HL-60 (cell line): ENCODE results near the gene PGGHG.

Experiments
- GABPA ChIP-seq: IDR thresholded peaks from 2 replicates; pipeline ENCODE4 v1.6.1; 2012; ENCODE audit warnings: low read depth
- POLR2AphosphoS5 ChIP-seq: IDR thresholded peaks from 2 replicates; pipeline ENCODE4 v1.6.1; 2012; ENCODE audit warnings: low read depth
- SPI1 ChIP-seq: IDR thresholded peaks from 2 replicates; pipeline ENCODE4 v1.6.1; 2012; ENCODE audit warnings: low read depth, mild to moderate bottlenecking, borderline replicate concordance
- TF ChIP-seq, protein P1 (sequence below): IDR thresholded peaks from 2 replicates; pipeline ENCODE4 v1.6.1; 2012; ENCODE audit warnings: low read depth; ENCODE audit not compliant: insufficient replicate concordance
- TF ChIP-seq, protein P2 (sequence below): IDR thresholded peaks from one replicate; pipeline ENCODE4 v1.5.1; 2011; ENCODE audit warnings: low read length, control low read depth, inconsistent platforms; ENCODE audit not compliant: insufficient read depth

DNA sequence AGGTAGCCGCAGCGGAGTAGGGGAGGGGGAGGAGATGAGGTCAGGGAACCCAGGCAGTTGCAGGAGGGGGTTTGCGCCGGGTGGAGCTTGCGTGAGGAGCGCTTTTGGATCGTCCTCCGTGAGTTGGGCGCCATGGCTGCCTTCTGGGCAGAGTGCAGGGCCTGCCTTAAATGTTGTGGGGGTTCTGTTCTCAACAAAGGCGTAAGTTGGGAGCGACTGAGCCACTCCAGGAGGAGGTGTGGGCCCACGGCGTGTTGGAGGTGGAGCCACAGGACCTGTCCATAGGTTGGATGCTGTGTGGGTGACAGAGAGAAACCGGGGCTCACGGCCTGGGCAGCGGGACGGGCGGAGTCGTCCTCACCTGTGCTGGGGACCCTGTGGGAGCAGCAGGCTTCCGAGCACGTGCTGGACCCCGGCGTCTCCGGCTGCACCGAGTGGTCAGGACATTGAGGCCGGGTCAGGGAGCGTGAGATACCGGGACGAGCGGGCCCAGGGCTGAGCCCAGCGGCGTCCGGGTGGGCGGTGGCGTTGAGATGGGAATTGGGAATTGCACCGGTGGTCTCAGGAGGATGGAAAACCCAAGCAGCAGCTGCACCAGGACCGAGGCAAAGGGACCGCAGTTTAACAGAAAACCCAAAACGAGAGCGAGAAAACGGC, 977 bp upstream of the PGGHG start:
- TF ChIP-seq, protein P1, sequence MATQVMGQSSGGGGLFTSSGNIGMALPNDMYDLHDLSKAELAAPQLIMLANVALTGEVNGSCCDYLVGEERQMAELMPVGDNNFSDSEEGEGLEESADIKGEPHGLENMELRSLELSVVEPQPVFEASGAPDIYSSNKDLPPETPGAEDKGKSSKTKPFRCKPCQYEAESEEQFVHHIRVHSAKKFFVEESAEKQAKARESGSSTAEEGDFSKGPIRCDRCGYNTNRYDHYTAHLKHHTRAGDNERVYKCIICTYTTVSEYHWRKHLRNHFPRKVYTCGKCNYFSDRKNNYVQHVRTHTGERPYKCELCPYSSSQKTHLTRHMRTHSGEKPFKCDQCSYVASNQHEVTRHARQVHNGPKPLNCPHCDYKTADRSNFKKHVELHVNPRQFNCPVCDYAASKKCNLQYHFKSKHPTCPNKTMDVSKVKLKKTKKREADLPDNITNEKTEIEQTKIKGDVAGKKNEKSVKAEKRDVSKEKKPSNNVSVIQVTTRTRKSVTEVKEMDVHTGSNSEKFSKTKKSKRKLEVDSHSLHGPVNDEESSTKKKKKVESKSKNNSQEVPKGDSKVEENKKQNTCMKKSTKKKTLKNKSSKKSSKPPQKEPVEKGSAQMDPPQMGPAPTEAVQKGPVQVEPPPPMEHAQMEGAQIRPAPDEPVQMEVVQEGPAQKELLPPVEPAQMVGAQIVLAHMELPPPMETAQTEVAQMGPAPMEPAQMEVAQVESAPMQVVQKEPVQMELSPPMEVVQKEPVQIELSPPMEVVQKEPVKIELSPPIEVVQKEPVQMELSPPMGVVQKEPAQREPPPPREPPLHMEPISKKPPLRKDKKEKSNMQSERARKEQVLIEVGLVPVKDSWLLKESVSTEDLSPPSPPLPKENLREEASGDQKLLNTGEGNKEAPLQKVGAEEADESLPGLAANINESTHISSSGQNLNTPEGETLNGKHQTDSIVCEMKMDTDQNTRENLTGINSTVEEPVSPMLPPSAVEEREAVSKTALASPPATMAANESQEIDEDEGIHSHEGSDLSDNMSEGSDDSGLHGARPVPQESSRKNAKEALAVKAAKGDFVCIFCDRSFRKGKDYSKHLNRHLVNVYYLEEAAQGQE = no peak
- TF ChIP-seq, protein P2, sequence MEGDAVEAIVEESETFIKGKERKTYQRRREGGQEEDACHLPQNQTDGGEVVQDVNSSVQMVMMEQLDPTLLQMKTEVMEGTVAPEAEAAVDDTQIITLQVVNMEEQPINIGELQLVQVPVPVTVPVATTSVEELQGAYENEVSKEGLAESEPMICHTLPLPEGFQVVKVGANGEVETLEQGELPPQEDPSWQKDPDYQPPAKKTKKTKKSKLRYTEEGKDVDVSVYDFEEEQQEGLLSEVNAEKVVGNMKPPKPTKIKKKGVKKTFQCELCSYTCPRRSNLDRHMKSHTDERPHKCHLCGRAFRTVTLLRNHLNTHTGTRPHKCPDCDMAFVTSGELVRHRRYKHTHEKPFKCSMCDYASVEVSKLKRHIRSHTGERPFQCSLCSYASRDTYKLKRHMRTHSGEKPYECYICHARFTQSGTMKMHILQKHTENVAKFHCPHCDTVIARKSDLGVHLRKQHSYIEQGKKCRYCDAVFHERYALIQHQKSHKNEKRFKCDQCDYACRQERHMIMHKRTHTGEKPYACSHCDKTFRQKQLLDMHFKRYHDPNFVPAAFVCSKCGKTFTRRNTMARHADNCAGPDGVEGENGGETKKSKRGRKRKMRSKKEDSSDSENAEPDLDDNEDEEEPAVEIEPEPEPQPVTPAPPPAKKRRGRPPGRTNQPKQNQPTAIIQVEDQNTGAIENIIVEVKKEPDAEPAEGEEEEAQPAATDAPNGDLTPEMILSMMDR = no peak
- TF ChIP-seq POLR2AphosphoS5 = no peak
- TF ChIP-seq GABPA = no peak
- TF ChIP-seq SPI1 = no peak
